Raji (cell line): ENCODE measurements around the gene SYT9.

Experiments
- POLR2A ChIP-seq: IDR thresholded peaks from 2 replicates; pipeline ENCODE4 v1.6.1; 2011; ENCODE audit warnings: low read depth, low read length, control low read depth; ENCODE audit not compliant: insufficient read depth

SYT9 gene

DNA sequence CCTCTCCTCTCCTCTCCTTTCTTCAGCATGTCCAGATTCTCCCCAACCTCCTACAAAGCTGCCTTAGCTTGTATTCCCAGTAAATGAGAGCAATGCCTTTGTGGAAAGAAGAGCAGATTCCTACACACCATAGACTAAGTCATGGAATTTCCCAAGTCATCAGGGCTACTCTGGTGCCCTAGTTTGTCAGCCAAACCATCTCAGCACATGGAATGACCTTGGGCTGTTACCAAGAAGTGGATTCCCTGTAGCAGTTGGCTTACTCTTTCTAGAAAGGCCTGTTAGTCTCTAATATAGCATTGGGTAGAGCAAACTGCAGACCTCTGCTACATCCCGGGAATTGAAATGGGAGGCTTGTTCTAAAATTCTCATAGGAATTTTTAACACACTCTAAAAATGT lies 124.7 kb downstream of the SYT9 start:
- no peak for TF ChIP-seq POLR2A

DNA sequence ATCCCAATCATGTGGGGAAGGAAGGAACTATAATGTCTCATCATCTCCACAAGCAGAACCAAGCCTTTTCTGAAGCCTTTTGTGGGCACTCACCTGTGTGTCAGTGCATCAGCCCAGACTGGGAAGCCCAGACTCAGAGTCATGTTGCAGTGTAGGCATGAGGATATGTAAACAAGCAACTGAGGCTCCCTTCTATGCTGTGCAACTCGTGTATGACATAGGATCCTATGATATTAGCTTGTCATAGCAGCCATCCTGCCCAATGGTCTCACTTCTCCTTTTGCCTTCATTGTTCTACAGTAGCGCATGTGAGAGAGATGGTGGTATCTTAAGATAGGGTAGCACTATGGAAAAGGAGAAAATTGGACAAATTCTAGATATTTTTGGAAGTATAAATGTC lies 130.2 kb downstream of the SYT9 start:
- TF ChIP-seq POLR2A: no peak

DNA sequence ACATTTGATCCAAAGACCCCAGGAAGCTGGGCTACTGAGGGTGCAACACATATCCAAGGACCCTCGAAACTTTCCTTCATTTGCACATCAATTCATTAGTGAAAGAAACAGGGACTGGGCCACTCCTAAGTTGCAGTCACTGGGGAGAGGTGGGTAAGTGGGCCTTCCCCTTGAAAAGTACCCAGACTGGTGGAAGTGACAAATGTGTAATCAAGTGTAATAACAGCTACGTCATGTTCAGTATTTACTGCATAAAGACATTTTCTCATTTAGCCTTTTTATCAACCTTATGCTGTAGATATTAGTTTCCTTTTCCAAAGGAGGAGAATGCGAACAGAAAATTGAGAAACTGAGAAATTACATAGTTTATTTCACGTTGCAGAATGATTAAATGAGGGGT lies 131.7 kb downstream of the SYT9 start:
- TF ChIP-seq POLR2A: no peak

DNA sequence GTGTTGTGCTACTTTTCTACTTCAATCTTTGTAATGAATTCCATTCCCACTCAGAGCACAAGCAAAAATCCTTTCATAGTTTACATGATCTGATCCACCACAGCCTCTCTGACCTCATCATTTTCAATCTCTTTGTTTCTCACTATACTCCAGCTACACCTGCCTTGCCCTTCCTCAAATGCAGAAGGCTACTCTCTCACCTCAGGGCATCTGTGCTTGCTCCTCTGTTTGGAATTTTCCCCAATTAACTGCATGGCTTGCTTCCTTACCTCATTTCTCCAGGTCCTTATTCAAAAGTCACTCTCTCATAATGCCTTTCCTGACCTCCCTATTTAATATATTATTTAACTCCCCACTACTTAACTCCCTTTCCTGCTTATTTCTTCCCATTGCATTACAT lies 133.0 kb downstream of the SYT9 start:
- TF ChIP-seq POLR2A: no peak

DNA sequence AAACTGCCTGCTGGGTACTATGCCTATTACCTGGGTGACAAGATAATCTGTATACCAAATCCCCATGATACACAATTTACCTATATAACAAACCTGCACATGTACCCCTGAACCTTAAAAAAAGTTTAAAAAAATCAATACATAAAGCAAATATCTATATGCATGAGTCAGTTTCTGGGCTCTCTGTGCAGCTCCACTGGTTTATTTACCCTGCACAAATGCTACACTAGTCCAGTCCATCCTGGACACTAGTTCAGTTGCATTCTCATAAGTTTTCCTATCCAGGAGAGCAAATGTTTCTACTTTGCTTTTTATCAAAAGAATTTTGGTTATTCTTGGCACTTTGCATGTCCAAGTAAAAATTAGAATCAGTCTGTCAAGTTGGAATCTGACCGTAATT lies 133.8 kb downstream of the SYT9 start:
- TF ChIP-seq POLR2A: no peak

DNA sequence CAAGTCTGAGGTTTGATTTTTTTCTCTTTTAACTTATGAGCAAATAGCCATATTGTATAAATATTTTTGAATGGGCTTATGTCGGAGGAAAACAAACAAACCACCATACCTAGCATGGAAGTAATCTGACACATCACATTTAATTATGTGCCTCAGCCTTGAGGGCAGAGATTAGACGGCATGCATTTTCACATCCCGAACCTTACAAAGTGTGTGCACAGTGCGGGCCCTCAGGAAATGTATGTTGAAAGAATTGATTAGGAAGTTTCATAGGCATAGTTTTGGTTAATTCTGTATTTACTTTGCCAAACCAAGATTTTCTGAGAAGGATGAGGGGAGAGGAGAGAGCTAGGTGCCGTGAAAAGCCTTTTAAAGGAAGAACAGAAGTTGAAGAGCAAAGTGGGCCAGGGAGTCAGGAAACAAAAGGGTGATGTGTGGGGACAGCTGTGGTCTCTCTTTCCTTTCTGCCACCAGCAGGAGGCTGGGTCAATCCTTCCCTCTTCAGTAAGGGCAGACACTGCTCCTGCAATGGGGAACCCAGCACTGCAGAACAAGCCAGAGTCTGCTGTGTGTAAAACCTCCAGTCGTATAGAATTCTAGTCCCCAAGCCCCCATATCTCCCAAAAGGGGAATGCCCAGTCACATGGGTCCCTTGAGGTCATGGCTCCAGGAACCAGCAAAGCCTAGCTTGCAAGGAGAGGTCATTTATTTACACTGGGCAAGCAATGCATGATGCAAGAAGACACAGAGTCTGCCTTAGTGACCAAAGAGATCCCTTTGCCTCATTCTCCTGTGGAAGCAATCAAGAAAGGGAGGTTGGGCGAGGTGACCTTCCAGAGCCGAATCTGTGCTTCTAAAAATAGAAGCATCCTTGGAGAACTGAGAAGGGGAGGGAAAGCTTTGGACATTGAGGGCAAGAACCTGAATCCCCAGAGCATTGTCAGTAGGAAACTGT lies 162.5 kb downstream of the SYT9 start:
- no peak for TF ChIP-seq POLR2A

DNA sequence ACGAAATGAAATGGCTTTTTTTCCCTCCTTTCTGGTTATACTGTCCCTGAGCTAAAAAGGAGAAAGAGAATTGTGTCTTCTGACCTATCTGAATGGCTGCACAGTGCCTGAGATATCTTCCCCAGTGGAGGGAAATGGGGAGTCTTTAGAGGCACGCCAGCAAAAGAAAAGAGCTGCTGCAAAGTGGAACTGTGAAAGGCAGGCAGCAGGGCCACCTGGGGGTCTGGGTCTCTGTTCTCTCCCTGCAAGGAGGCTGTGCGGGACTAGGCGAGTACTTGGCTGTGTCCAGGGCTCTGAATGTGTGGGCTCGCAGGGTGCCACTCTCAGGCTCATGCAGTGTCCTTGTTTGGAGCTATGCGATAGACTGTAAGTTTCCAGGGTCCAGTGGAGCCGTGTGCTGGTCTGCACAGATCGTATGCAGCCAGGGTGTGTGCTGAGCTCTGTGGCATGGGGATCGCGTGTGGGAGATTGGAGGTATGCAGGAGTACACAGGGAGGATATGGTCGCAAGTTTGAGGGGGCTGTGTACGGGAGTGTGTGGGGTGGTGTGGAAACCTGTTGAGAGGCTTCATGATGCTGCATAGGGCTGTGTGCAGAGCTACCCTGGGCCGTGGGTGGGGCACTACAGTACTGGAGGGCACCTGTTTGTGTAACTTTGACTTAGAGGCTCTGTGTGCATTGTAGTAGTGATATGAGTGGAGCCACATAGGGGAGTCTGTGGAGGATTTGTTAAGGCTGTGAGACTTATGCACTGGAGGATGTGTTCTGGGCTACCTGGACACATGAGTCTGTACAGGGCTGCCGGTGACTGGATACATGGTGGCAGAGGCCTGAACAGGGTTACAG lies 163.5 kb downstream of the SYT9 start:
- TF ChIP-seq POLR2A: no peak

DNA sequence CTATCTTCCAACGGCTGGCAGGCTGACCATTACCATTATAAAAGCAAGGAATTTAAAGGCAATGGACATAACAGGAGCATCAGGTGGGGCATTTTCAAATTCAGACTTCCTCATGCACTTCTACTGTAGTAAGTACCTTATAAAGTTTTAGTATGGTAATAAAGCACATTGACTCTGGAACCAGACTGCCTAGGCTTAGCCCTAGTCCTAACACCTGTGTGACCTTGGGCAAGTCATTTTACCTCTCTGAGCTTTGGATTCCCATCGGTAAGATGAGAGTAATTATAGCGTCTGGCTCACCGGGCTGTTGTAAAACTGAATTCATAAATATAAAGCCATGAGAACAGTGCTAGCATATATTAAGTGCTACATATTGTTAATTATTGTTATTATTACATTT lies 164.4 kb downstream of the SYT9 start:
- no peak for TF ChIP-seq POLR2A

DNA sequence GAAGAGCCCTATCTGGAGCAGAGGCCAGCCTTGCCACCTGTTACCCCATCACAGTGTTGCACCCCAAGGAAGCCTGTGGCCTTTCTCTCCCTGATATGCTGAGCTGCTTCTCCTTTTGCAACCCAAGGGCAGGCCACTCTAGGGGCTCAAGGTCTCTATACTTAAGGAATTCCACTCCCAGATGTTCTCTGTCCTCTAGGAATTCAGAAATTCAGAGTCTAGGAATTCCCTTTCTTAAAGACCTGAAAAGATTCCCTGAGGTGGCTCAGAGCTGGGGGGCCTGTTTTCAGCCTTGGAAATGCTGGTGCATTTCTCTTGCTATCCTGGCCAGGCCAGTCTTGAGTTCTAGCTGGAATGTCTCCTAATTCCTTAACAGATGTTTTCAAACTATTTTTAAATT lies 165.6 kb downstream of the SYT9 start:
- no peak for TF ChIP-seq POLR2A

DNA sequence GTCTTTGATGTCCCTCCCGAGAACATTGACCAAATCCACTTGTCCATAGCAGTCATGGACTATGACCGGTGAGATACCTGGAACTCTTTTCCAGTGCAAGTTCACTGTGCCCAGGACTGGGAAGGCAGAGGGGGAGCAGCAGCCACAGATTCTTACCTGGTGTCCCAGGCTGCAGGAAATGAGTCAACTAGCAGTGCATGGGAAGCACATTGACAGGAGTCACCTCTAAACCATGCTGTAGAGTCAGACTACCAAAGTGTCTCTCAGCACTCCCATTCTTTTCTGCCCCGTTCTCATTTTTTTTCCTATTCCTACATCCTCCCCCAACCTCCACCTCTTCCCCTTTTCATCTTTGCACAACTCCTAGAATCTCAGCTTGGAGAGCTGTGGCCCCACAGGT lies 166.4 kb downstream of the SYT9 start:
- TF ChIP-seq POLR2A: no peak

DNA sequence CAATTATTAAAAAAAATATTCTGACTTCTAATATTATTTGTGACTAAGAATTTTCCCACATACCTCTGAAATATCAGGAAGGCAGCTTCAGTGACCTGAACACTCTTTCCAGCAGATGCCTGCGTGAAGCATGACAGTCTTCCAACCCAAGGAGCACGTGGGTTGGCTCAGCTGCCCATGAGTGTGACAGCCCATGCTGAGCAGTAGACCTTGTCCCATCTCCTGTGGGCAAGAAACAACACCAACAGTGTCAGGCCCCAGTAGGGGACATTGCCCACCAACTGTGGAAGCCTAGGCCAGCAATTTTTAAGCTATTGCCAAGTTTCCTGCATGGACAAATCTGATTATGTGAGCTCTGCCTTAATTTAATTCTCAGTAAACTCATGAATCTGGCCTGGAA lies 167.2 kb downstream of the SYT9 start:
- no peak for TF ChIP-seq POLR2A

DNA sequence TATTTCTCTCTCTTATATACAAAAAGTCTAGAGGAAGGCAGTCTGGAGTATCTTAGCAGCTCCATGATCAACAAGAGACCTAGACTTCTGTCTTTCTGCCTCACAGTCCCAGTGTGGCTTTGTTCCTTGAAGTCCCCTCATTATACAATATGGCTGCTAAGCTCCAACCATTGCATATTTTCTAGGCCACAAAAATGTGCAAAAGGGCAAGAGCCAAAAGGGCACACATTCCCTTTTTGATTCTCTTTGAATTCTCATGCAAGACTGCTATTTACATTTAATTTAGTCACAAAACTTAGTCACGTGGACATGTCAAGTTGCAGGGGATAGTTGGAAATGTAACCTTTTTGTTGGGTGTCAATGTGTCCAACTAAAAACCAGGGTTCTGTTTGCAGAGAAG lies 169.4 kb downstream of the SYT9 start:
- no peak for TF ChIP-seq POLR2A

DNA sequence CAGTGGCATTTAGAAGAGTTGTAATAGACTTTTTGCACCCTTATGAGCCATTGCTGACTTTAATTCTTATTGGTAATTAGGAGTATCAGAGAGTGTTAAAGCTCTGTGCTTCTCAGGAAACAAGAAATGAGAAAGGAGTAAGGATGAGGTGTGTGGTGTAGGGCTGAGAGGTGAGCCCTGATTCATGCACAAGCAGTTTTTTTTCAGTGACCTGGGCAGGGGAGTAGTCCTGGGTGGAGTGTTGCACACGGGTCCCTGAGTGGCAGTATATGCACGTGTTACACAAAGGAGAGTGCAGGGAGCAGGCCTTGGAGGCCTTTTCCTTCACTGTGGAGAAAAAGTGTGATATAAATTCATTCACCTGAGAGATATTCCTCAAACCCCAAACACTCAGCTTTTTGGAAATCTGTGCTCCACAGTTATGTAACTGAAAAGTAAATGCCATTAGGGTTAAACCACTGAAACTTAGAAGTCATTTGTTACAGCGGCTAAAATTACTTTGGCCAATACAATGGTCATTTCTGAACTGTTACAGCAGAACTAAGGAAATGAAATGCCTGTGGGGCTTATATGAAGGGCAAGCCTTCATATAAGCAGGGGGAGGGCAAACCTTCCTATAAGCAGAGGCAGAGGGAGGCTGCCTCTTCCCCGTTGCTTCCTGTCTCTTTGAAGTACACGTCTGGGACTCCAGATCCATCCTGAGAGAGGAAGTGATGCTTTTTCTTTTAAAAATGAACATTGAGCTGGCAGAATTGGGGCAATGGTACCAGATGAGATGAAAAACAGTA lies 171.0 kb downstream of the SYT9 start:
- no peak for TF ChIP-seq POLR2A

DNA sequence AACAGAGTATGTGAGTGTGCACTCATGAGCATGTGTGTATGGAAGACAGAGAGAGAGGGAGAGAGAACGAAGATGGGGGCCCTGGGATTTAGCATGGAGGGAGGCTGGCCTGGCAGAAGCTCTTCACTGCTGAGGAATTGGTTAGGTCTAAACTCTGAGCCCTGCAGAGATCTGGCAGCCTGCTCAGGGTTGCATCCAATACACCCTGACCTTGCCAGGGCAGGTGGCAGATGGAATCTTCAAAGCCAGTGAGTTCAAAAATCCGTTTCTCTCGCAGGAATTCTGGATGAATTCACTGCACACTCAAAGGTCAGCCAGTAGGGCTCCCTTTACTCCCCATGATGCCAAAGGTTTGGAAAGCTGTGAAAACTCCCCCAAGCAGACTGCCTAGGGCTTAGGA lies 172.2 kb downstream of the SYT9 start:
- no peak for TF ChIP-seq POLR2A

DNA sequence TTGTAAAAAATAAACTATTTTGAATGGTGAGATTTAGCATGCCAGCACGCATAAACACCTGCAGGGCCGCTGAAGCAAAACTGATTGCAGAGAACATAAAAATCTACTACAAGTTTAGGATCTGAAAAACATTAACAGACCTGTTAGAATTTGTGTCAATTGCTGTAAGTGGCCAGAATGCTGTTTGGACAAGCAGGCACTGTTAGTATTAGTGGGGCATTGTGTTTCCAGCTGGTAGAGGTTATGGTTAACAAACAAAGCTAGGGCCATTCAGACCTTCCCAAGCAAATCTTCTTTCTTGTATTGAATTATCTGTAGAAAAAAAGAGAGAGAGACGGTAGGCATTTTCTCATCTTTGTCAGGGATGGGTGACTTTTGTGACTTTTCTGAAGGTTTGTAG lies 176.0 kb downstream of the SYT9 start:
- no peak for TF ChIP-seq POLR2A
